Naive thymus-derived CD8-positive, alpha-beta T cell (primary cell): ENCODE results near the gene NPAS4. TPM values are rescaled to one million over a fixed set of nuclear protein-coding genes. Genes with fewer than 3 reads are reported as not detected.
"Not testable (repeated sequence)": the region's sequence is repeated elsewhere in the genome, so short reads cannot be mapped to it uniquely, and the experiment has no call there.

ENCODE experiments used
- ATAC-seq, 2 donors: fragments of 150-1000 bp; cut with Tn5 transposase in 1 of 2; sonication (Bioruptor Pico), chemical (Tn5 transposase) in 1 of 2; 1 replicate in 1 of 2; 2 replicates in 1 of 2; pipeline ENCODE4 v1.10.0; 2021; ENCODE audit warnings: mild to moderate bottlenecking in 2 of 2, moderate library complexity in 2 of 2
- POLR2A ChIA-PET: fragments of 350-600 bp; sonication (Branson Sonifier 250); formaldehyde crosslinking; loops from one replicate; lab custom pipeline; 2021; ENCODE audit warnings: antibody characterized with exemption; lab: Charles Lee
- DNase-seq, 10 donors: peaks; one replicate each; pipeline versions ENCODE4 v3.0.0 to v3.0.0-alpha.2; 2020 to 2022
- H3K27ac Mint-ChIP-seq, 10 donors: one replicate each; pipeline ENCODE4 v1.8.0; 2020 to 2022; ENCODE audit warnings: mild to moderate bottlenecking in 10 of 10, mixed read lengths in 10 of 10, moderate library complexity in 4 of 10, inconsistent platforms in 1 of 10
- H3K27me3 Mint-ChIP-seq, 5 donors: one replicate each; pipeline ENCODE4 v1.8.0; 2021 to 2022; ENCODE audit warnings: mixed read lengths in 5 of 5
- H3K36me3 Mint-ChIP-seq, 3 donors: one replicate each; pipeline ENCODE4 v1.8.0; 2020 to 2022; ENCODE audit warnings: mixed read lengths in 3 of 3, mild to moderate bottlenecking in 2 of 3, inconsistent platforms in 1 of 3
- H3K4me1 Mint-ChIP-seq, 4 donors: one replicate each; pipeline ENCODE4 v1.8.0; 2021 to 2022; ENCODE audit warnings: mixed read lengths in 4 of 4
- H3K4me3 Mint-ChIP-seq, 10 donors: one replicate each; pipeline ENCODE4 v1.8.0; 2020 to 2022; ENCODE audit warnings: mild to moderate bottlenecking in 10 of 10, mixed read lengths in 10 of 10, moderate library complexity in 6 of 10, inconsistent platforms in 1 of 10
- H3K9me3 Mint-ChIP-seq, 9 donors: one replicate each; pipeline ENCODE4 v1.8.0; 2020 to 2022; ENCODE audit warnings: mixed read lengths in 9 of 9, mild to moderate bottlenecking in 3 of 9, inconsistent platforms in 1 of 9, moderate library complexity in 1 of 9
- polyA plus RNA-seq, 3 donors: library from polyadenylated mRNA; unstranded; fragments of 300-500 nt; fragmentation: Illumina TruSeq; gene quantifications; one replicate each; pipeline ENCODE4 v1.2.3, GENCODE V29; 2021
- total RNA-seq, 8 experiments: library from RNA in 2 of 8; stranded (reverse) in 2 of 8; gene quantifications; one replicate each; pipeline ENCODE4 v1.2.3 and lab custom pipeline; 2021 to 2026

NPAS4 gene
- total and polyA plus RNA-seq, 5 experiments from 2014 or later: not detected

DNA sequence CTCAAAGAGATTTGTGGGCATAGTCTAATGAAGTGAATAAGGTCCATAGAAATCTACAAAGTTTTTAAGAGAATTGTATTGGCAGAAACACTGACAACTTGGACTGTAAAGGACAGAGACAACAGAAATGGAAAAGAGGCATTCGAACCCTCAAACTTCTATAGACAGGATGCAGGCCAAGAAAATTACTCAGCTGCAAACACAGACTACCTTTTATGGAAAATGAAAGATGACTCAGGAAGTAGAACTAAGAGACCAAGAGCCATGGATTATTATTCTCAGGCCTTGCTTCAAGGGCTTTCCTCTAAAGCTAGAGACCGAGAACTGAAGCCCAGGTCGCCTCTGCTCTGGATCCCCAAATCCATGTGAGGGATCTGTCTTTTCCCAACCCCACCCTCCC lies 42.1 kb downstream of the NPAS4 start:
- no peaks in the 10 kb centered on the region for H3K36me3 Mint-ChIP-seq
- H3K27ac Mint-ChIP-seq: no peak overlapping the region
- no peak for ATAC-seq
- POLR2A ChIA-PET: interaction anchor here (0.8 kb wide), 1 partner anchor 1574 kb away, joined by 3 read pairs; no protein-coding TSS in a partner anchor
- peaks cover 0 to 5% (median 0%) of the 10 kb centered on the region in 9 donors for H3K9me3 Mint-ChIP-seq
- no peak for DNase-seq
- H3K4me3 Mint-ChIP-seq: no peak overlapping the region
- H3K27me3 Mint-ChIP-seq: no peaks in the 10 kb centered on the region
- peaks cover 2 to 46% (median 17%) of the 10 kb centered on the region in 4 donors for H3K4me1 Mint-ChIP-seq

DNA sequence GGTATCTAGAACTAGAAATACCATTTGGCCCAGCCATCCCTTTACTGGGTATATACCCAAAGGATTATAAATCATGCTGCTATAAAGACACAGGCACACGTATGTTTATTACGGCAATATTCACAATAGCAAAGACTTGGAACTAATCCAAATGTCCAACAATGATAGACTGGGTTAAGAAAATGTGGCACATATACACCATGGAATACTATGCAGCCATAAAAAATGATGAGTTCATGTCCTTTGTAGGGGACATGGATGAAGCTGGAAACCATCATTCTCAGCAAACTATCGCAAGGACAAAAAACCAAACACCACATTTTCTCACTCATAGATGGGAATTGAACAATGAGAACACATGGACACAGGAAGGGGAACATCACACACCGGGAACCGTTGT lies 43.3 kb downstream of the NPAS4 start:
- H3K4me1 Mint-ChIP-seq: peaks cover 2 to 42% (median 19%) of the 10 kb centered on the region in 4 donors
- POLR2A ChIA-PET, H3K27me3 Mint-ChIP-seq, H3K9me3 Mint-ChIP-seq, H3K36me3 Mint-ChIP-seq, DNase-seq, ATAC-seq: not testable (repeated sequence)
- peak overlapping the region in 1 of 10 donors; percentile 47 for H3K4me3 Mint-ChIP-seq
- peak overlapping the region in 1 of 10 donors; percentile 65 for H3K27ac Mint-ChIP-seq

DNA sequence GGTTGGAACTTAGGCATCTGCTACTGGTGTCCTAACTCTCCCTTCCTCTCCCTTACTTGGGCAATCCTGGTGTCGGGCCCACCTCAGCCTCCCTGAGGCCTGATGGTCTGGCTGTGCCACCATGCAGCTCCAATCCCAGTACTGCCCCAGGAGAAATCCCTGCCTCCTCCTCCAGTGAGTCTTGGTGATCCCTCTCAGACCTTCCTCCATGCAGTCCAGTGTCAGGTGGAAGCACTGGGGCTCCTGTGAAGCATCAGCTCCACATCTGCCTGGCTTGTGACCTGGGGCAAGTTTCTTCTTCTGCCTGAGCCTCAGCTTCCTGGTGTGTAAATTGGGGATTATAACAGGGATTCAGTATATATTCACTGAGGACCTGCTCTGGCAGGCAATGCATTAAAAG lies 44.1 kb downstream of the NPAS4 start:
- ATAC-seq: no peak
- peaks cover 0 to 5% (median 0%) of the 10 kb centered on the region in 9 donors for H3K9me3 Mint-ChIP-seq
- DNase-seq: no peak
- no peaks in the 10 kb centered on the region for H3K36me3 Mint-ChIP-seq
- H3K27ac Mint-ChIP-seq: peak overlapping the region in 6 of 10 donors; percentile 17 to 95 (median 76)
- H3K4me3 Mint-ChIP-seq: peak overlapping the region in 4 of 10 donors; percentile 2 to 92 (median 67)
- POLR2A ChIA-PET: interaction anchor here (1.4 kb wide), 1 partner anchor 10 kb away, joined by 5 read pairs; no protein-coding TSS in a partner anchor
- H3K4me1 Mint-ChIP-seq: peaks cover 2 to 36% (median 19%) of the 10 kb centered on the region in 4 donors
- no peaks in the 10 kb centered on the region for H3K27me3 Mint-ChIP-seq

DNA sequence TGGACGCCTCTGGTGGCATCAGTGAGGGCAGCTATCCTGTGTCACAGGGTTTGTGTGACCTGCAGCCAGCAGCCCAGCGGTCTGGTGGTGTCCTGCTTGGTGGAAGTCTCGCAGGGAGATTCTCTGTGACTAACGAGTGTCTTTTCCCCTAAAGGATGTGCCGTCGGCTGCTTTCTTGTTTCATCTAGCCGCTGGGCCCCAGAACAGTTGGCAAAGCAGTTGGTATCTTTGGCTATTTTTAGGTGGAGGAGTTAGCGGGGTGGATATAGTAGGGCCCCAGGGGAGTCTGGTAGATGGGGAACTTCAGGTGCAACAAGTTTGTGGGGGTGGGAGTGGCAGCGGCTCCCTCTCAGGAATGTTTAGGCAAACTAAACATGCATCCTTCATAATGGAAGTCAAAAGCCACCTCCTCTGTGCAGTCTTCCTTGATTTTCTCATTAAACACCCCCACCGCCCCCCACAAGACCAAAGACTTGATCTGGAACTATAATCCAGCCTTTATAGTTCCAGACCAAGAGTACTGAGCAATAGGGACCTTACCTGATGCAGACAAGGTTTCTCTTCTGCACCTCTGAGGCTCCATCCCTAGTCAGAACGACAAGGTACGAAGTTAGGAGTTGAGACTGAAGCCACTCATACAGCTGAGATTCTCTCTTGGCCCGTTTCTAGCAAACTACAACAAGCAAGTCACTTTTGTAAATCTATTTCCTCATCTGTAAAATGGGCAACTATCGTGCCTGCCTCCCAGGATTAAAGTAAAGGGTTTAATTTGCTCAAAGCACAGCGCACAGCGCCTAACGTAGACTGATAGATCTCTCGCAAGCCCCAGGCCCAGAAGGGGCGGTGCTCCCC lies 44.8 kb downstream of the NPAS4 start:
- Mint-ChIP-seq H3K9me3 (peaks cover 0 to 5% (median 0%) of the 10 kb centered on the region in 9 donors), H3K36me3 (peaks cover 0 to 2% (median 0%) of the 10 kb centered on the region in 3 donors), H3K27me3 (no peaks in the 10 kb centered on the region), H3K27ac (peak overlapping the region; percentile 53 to 97 (median 94)), H3K4me3 (peak overlapping the region; percentile 85 to 93 (median 90)), H3K4me1 (peaks cover 5 to 36% (median 19%) of the 10 kb centered on the region in 4 donors)
- POLR2A ChIA-PET: interaction anchor here (0.9 to 5.4 kb wide), 12 partner anchors 8 to 173 kb away, joined by 3 to 46 read pairs (median 4); partner anchors contain the start of genes BBS1, DPP3, MRPL11 and RBM14
- no peak for DNase-seq
- no peak for ATAC-seq

DNA sequence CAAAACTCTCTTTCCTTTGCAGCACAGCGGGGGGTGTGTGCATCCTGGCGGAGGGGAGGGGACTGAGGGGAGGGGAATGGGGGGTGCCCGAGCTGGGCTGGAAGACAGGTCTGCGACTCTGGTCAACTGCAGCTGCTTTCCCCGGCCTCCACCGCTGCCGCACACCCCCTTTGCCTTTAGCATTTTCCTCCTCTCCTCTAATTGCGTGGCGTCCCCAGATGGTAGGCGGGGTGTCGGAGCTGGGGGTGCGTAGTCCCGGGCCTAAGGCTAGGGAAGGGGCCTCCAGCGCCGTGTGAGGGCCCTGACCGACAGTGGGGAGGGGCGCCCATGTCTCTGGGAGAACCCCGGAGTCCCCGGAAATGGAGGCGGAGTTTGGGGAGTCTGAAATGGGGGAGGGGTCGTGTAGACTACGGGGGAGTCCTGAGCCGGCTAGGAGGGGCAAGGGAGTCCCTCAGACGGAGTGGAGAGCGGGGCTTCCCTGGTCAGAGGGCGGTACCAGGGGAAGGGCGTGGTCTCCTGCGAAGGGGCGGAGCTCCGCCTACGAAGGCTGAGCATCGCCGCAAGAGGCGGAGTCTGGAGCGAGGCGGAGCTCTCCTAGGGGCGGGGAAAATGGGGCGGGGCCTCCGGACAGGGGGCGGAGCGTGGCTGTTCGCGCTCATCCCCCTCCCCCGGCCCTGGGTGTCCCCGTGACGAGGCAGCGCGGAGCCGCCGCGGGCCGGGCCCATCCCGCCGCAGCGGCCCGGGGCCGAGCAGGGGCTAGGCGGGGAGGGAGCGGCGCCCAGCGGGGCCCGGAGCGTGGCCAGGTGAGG lies 45.6 kb downstream of the NPAS4 start, which contains the start of gene PELI3:
TSS of gene PELI3 (plus strand) at position 681 of the 809 bp plus-strand sequence. CDS start 1,224 bp downstream, outside the sequence.
- no peaks in the 10 kb centered on the region for H3K27me3 Mint-ChIP-seq
- peak within 1 kb of the TSS; percentile 72 to 97 (median 94) for H3K27ac Mint-ChIP-seq
- DNase-seq (peak; percentile 87 to 97 (median 94)), ATAC-seq (peak; percentile 85 to 91)
- peak within 1 kb of the TSS; percentile 86 to 93 (median 90) for H3K4me3 Mint-ChIP-seq
- H3K36me3 Mint-ChIP-seq: peaks cover 0 to 2% (median 0%) of the 10 kb centered on the region in 3 donors
- H3K9me3 Mint-ChIP-seq: peaks cover 0 to 5% (median 0%) of the 10 kb centered on the region in 9 donors
- POLR2A ChIA-PET: interaction anchor here (0.6 to 5.4 kb wide), 17 partner anchors 9 to 211 kb away, joined by 3 to 46 read pairs (median 4); partner anchors contain the start of genes BBS1, DPP3, MRPL11 and RBM14
- peaks cover 8 to 34% (median 19%) of the 10 kb centered on the region in 4 donors for H3K4me1 Mint-ChIP-seq

DNA sequence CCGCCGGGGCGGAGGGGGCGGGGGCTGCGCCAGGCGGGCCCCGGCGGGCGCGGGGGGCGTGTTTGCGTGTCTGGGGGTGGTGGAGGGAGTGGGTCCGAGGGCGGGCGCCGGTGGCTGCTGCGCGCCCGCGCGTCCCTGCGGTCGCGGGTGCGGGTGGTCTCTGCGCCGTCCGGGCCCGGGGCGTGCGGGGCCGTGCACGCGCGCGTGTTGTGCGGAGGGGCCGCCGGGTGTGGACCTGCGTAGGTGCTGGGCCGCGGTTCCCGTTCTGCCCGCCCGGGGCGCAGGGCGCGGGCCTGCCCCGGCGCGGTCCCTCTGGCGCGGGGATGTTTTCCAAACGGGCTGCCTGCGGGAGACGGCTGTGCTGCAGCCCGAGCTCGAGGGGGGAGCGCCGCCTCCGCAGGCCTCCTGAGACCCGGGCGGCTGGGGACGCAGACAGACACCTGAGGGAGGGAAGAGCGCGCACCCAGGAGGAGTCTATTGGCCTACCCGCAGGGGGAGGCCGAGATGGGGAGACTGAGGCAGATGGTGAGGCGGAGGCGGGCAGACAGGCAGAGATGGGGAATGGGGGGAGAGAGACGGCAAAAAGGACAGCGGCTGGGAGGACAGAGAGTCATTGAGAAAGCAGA lies 46.3 kb downstream of the NPAS4 start:
- H3K27me3 Mint-ChIP-seq: no peaks in the 10 kb centered on the region
- POLR2A ChIA-PET: interaction anchor here (0.6 to 5.4 kb wide), 15 partner anchors 12 to 211 kb away, joined by 3 to 46 read pairs (median 4); partner anchors contain the start of genes BBS1, DPP3, MRPL11 and RBM4
- peaks cover 8 to 32% (median 19%) of the 10 kb centered on the region in 4 donors for H3K4me1 Mint-ChIP-seq
- ATAC-seq: peak; percentile 59 to 62
- peak in 1 of 10 donors; percentile 33 for DNase-seq
- H3K4me3 Mint-ChIP-seq: peak overlapping the region; percentile 76 to 92 (median 89)
- peaks cover 0 to 5% (median 0%) of the 10 kb centered on the region in 9 donors for H3K9me3 Mint-ChIP-seq
- H3K27ac Mint-ChIP-seq: peak overlapping the region in 9 of 10 donors; percentile 28 to 93 (median 89)
- H3K36me3 Mint-ChIP-seq: peaks cover 0 to 2% (median 0%) of the 10 kb centered on the region in 3 donors

DNA sequence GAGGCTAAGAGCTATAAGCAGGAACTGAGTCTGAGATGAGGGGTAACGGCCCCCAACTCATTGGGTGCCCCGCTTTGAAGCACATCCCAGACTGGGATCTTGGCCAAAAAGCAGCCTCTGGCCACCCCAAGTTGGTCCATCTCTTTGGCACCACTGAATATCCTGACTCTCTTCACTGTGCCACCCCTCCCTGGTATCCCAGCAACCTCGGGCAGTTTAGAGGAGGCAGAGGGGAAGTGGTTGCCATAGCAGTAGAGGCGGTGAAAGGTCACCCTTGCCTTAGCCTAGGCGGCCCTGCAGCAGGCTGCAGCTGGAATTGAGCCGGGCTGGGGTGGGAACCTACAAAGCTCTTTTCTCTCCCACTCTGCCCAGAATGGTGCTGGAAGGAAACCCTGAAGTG lies 46.9 kb downstream of the NPAS4 start:
- Mint-ChIP-seq H3K27ac (peak overlapping the region in 8 of 10 donors; percentile 28 to 93 (median 82)), H3K36me3 (peaks cover 0 to 2% (median 0%) of the 10 kb centered on the region in 3 donors), H3K27me3 (no peaks in the 10 kb centered on the region), H3K4me1 (peaks cover 8 to 32% (median 19%) of the 10 kb centered on the region in 4 donors), H3K9me3 (peaks cover 0 to 3% (median 0%) of the 10 kb centered on the region in 9 donors), H3K4me3 (peak overlapping the region; percentile 76 to 92 (median 89))
- DNase-seq: no peak
- ATAC-seq: no peak
- POLR2A ChIA-PET: interaction anchor here (0.6 to 5.4 kb wide), 3 partner anchors 12 to 32 kb away, joined by 3 to 46 read pairs (median 5); partner anchors contain the start of genes DPP3 and MRPL11

DNA sequence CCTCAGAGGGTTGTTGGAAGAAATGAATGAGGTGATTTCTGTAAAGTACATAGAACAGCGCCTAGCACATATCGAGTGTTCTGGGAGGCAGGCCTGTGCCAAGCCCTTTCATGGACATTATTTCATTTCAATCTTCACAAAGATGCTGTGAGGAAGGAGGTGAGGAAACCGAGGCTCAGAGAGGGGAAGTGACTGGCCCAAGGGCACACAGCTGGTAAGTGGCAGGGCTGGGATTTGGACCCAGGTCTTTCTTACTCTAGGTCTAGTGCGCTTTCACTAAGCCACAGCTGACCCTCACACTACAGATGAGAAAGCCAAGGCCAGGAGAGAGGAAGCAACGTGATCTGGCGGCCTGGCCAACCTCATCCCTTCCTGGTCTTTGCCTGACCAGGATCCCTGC lies 47.9 kb downstream of the NPAS4 start:
- ATAC-seq: no peak
- H3K27ac Mint-ChIP-seq: peak overlapping the region in 1 of 10 donors; percentile 57
- POLR2A ChIA-PET: interaction anchor here (5.4 kb wide), 1 partner anchor 11 kb away, joined by 46 read pairs; the partner anchor contains the start of gene DPP3

DNA sequence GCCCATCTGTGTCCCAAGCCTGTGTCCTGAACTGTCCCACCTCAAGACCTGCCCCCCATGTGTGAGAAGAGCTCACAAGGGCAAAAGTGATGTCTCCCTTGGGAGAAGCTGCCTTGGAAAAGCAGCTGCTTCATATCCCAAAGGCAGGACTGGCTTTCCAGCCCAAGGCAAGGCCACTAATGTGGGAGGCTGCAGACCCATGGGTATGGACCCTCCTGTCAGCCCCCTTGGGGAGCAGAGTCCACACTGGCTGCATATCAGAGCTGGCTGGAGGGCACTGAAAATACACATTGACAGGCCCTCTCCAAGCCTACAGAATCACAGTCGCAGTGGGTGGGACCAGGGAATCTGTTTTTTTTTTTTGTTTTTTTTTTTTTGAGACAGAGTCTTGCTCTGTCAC lies 48.6 kb downstream of the NPAS4 start:
- Mint-ChIP-seq H3K9me3 (no peaks in the 10 kb centered on the region), H3K4me1 (peaks cover 8 to 32% (median 19%) of the 10 kb centered on the region in 4 donors), H3K36me3 (peaks cover 0 to 5% (median 0%) of the 10 kb centered on the region in 3 donors), H3K27ac (no peak overlapping the region), H3K4me3 (no peak overlapping the region), H3K27me3 (no peaks in the 10 kb centered on the region)
- no peak for DNase-seq
- no peak for ATAC-seq
- POLR2A ChIA-PET: interaction anchor here (0.7 to 5.4 kb wide), 2 partner anchors 10 to 865 kb away, joined by 4 to 46 read pairs; partner anchors contain the start of gene DPP3

More for the DNA sequence above, 47.9 kb downstream of the NPAS4 start:
- Mint-ChIP-seq H3K4me3 (peak overlapping the region in 9 of 10 donors; percentile 50 to 92 (median 86)), H3K27me3 (no peaks in the 10 kb centered on the region), H3K9me3 (no peaks in the 10 kb centered on the region), H3K36me3 (peaks cover 0 to 2% (median 0%) of the 10 kb centered on the region in 3 donors), H3K4me1 (peaks cover 8 to 32% (median 19%) of the 10 kb centered on the region in 4 donors)
- DNase-seq: no peak

DNA sequence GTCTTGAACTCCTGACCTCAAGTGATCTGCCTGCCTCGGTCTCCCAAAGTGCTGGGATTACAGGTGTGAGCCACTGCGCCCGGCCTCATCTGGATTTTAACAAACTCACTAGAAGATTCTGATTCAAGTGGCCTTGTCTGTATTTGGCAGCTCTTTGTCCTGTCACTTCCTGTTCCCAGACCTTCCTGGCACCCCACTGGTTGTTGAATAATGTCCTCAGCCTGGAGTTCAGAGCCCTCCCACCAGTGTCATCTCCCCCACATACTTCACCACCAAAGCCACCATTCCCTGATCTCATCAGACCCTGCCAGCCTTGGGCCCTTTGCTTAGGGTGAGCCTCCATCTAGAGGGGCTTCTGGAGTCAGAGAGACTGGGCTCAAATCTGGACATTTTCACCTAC lies 49.2 kb downstream of the NPAS4 start:
- peaks cover 0 to 5% (median 0%) of the 10 kb centered on the region in 3 donors for H3K36me3 Mint-ChIP-seq
- H3K27me3 Mint-ChIP-seq: no peaks in the 10 kb centered on the region
- POLR2A ChIA-PET: interaction anchor here (5.4 kb wide), 1 partner anchor 10 kb away, joined by 46 read pairs; the partner anchor contains the start of gene DPP3
- peak overlapping the region in 2 of 10 donors; percentile 6 to 68 for H3K4me3 Mint-ChIP-seq
- peak overlapping the region in 2 of 10 donors; percentile 41 to 72 for H3K27ac Mint-ChIP-seq
- H3K4me1 Mint-ChIP-seq: peaks cover 8 to 29% (median 19%) of the 10 kb centered on the region in 4 donors
- no peaks in the 10 kb centered on the region for H3K9me3 Mint-ChIP-seq
- no peak for ATAC-seq
- no peak for DNase-seq

DNA sequence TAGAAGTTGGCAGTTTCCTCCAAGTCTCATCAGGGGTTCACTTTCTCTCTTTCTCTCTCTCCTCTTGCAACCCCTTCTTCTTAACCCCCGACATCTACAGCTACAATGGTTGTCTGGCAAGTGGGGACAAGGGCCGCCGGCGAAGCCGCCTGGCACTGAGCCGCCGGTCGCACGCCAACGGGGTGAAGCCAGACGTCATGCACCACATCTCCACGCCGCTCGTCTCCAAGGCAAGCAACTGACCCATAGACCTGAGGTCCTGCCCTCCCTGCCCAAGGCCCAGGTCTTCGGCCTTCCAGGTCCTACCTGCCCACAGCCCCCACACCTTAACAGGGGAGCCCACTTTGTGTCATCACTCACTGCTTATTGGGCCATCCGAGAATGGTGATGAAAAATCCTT lies 50.3 kb downstream of the NPAS4 start:
- no peaks in the 10 kb centered on the region for H3K9me3 Mint-ChIP-seq
- no peak for DNase-seq
- no peak overlapping the region for H3K4me3 Mint-ChIP-seq
- H3K36me3 Mint-ChIP-seq: peaks cover 0 to 5% (median 0%) of the 10 kb centered on the region in 3 donors
- H3K27ac Mint-ChIP-seq: no peak overlapping the region
- POLR2A ChIA-PET: interaction anchor here (5.4 kb wide), 1 partner anchor 8 kb away, joined by 46 read pairs; the partner anchor contains the start of gene DPP3
- no peak for ATAC-seq
- no peaks in the 10 kb centered on the region for H3K27me3 Mint-ChIP-seq
- H3K4me1 Mint-ChIP-seq: peaks cover 8 to 18% (median 13%) of the 10 kb centered on the region in 4 donors
